K562 (cell line): ENCODE data around the gene VAPB. TPM values are rescaled to one million over a fixed set of nuclear protein-coding genes. Genes with fewer than 3 reads are reported as not detected.

Experiments used
- RAD21 ChIP-seq, 2 experiments: fragments of 250-450 bp in 1 of 2; fragments of 450-650 bp in 1 of 2; sonication (Bioruptor Pico) in 1 of 2; formaldehyde crosslinking in 1 of 2; IDR thresholded peaks in 1 of 2; conservative IDR thresholded peaks in 1 of 2; 2 replicates each; pipeline versions ENCODE4 v1.4.0 to v1.8.0; 2020 to 2022; ENCODE audit warnings: mild to moderate bottlenecking in 2 of 2, moderate library complexity in 1 of 2
- SMARCE1 ChIP-seq: fragments of 450-650 bp; IDR thresholded peaks from 2 replicates; pipeline ENCODE4 v1.7.1; 2016; ENCODE audit warnings: mild to moderate bottlenecking
- SMC3 ChIP-seq: conservative IDR thresholded peaks from 2 replicates; pipeline ENCODE4 v1.6.1; 2011; ENCODE audit warnings: low read depth, low read length, improper control_type of control experiment; ENCODE audit not compliant: insufficient read depth
- polyA plus RNA-seq, 8 experiments: library from polyadenylated mRNA; depleted of rRNA in 4 of 8; stranded (reverse) in 5 of 8; unstranded in 3 of 8; fragments of >200 nt; fragmentation: Nextera tagmentation in 2 of 8; fragmentation: Illumina TruSeq in 1 of 8; extraction: Ambion mirVana in 2 of 8; extraction: Trizol in 1 of 8; gene quantifications; 2 replicates each; pipeline versions ENCODE4 v1.2.1 to v1.2.3, GENCODE V29; 2011 to 2014; ENCODE audit warnings: inconsistent platforms in 1 of 8, missing spikeins in 1 of 8
- total RNA-seq, 7 experiments: library from RNA; depleted of rRNA in 6 of 7; stranded (reverse); fragments of >200 nt in 6 of 7; fragmentation: Illumina TruSeq in 2 of 7; extraction: Trizol in 2 of 7; gene quantifications; 2 replicates each; pipeline versions ENCODE4 v1.2.1 to v1.2.3, GENCODE V29; 2011 to 2021; ENCODE audit warnings: low replicate concordance in 1 of 7
- TF ChIP-seq, protein P1 (sequence below), 2 experiments: fragments of 450-650 bp in 1 of 2; sonication (generic) in 1 of 2; formaldehyde crosslinking in 1 of 2; IDR thresholded peaks; 2 replicates each; pipeline versions ENCODE4 v1.7.1 to v1.9.0; 2016 to 2022; ENCODE audit warnings: inconsistent platforms in 1 of 2, mild to moderate bottlenecking in 1 of 2, missing genetic modification reagents in 1 of 2
- TF ChIP-seq, protein P2 (sequence below), 3 experiments: IDR thresholded peaks in 2 of 3; conservative IDR thresholded peaks in 1 of 3; 2 replicates each; pipeline ENCODE4 v1.5.1; 2011 to 2012; ENCODE audit warnings: low read length in 3 of 3, mild to moderate bottlenecking in 3 of 3, control low read depth in 2 of 3, improper control_type of control experiment in 1 of 3, inconsistent platforms in 1 of 3, low read depth in 1 of 3, mixed read lengths in 1 of 3, moderate library complexity in 1 of 3; ENCODE audit not compliant: insufficient read depth in 2 of 3

The VAPB gene
- total and polyA plus RNA-seq, 9 of the 15 experiments (the other 6 are each of a cell fraction or from before 2014, with no cell fraction given) = 3.4 to 51.0 (median 27.9) TPM

DNA sequence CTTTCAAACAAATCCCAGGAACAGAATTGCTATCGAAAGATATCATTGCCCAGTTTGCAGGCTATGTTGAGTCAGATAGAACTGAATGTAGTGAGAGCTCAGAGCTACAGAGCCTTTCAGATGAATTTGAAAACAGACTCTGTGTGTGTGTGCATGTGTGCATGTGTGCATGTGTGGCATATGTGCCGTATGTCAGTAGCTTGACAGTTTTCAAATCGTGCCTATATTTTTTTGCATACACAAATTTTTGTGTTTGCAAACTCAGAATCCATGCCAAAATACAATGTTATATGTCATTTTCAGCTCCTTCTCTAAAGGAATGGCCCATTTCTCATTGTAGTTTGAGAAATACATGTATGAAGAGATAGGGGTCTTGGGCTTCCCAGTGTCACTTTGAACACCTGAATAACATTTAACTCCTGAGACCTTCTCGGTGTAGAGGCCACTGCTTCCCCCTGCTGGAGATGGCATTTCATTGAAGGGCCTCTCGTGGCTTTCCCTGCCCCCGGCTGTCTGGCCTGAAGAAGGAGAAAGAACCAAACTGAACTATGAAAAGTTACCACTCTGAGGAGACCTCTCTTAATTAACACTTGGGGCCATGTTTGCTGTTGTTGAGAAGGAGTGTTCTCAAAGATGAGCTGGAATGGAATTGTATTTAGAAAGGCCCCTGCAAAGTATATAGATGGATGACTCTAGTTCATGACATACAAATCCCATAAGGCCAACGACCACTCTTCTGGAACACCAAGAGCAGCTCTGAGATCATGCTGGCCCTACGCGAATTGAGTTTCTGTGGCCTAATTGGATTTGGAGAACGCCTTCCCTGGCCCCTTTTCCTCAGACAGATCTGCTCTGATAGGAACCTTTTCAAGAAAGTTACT, 58.7 kb downstream of the VAPB start (continued):
- TF ChIP-seq, protein P1, sequence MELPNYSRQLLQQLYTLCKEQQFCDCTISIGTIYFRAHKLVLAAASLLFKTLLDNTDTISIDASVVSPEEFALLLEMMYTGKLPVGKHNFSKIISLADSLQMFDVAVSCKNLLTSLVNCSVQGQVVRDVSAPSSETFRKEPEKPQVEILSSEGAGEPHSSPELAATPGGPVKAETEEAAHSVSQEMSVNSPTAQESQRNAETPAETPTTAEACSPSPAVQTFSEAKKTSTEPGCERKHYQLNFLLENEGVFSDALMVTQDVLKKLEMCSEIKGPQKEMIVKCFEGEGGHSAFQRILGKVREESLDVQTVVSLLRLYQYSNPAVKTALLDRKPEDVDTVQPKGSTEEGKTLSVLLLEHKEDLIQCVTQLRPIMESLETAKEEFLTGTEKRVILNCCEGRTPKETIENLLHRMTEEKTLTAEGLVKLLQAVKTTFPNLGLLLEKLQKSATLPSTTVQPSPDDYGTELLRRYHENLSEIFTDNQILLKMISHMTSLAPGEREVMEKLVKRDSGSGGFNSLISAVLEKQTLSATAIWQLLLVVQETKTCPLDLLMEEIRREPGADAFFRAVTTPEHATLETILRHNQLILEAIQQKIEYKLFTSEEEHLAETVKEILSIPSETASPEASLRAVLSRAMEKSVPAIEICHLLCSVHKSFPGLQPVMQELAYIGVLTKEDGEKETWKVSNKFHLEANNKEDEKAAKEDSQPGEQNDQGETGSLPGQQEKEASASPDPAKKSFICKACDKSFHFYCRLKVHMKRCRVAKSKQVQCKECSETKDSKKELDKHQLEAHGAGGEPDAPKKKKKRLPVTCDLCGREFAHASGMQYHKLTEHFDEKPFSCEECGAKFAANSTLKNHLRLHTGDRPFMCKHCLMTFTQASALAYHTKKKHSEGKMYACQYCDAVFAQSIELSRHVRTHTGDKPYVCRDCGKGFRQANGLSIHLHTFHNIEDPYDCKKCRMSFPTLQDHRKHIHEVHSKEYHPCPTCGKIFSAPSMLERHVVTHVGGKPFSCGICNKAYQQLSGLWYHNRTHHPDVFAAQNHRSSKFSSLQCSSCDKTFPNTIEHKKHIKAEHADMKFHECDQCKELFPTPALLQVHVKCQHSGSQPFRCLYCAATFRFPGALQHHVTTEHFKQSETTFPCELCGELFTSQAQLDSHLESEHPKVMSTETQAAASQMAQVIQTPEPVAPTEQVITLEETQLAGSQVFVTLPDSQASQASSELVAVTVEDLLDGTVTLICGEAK (IDR thresholded peaks at IDR 0.05) = no peak
- TF ChIP-seq, protein P1 (CRISPR knock-in tag; IDR thresholded peaks at IDR 0.05) = no peak
- TF ChIP-seq, protein P2, sequence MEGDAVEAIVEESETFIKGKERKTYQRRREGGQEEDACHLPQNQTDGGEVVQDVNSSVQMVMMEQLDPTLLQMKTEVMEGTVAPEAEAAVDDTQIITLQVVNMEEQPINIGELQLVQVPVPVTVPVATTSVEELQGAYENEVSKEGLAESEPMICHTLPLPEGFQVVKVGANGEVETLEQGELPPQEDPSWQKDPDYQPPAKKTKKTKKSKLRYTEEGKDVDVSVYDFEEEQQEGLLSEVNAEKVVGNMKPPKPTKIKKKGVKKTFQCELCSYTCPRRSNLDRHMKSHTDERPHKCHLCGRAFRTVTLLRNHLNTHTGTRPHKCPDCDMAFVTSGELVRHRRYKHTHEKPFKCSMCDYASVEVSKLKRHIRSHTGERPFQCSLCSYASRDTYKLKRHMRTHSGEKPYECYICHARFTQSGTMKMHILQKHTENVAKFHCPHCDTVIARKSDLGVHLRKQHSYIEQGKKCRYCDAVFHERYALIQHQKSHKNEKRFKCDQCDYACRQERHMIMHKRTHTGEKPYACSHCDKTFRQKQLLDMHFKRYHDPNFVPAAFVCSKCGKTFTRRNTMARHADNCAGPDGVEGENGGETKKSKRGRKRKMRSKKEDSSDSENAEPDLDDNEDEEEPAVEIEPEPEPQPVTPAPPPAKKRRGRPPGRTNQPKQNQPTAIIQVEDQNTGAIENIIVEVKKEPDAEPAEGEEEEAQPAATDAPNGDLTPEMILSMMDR (IDR thresholded peaks at IDR 0.05 in 2 of 3, conservative IDR thresholded peaks at IDR 0.05 in 1 of 3; ENCODE audit: insufficient read depth in 2 of 3, low read depth in 1 of 3, low read length in 3 of 3) = peak; percentile 77 to 81 (median 79)
- TF ChIP-seq SMARCE1 (no peak), SMC3 (peak; percentile 70), RAD21 (CRISPR knock-in tag; conservative IDR thresholded peaks at IDR 0.05 in 1 of 2, IDR thresholded peaks at IDR 0.05 in 1 of 2) (peak; percentile 64 to 88)
